H9 (cell line): ENCODE results near the gene NFKBIZ. TPM values are rescaled to one million over a fixed set of nuclear protein-coding genes. Genes with fewer than 3 reads are reported as not detected.

Source experiments
- DNase-seq: peaks from one replicate; pipeline ENCODE4 v3.0.0-alpha.2; 2017
- H2AFZ ChIP-seq: one replicate; pipeline ENCODE4 v1.6.1; 2013; ENCODE audit warnings: mild to moderate bottlenecking, low read length, control low read depth, moderate library complexity
- H2AK5ac ChIP-seq: 2 replicates; pipeline ENCODE4 v1.6.1; 2013; ENCODE audit warnings: low read length, control low read depth, mixed read lengths; ENCODE audit not compliant: insufficient read length
- H2BK120ac ChIP-seq: one replicate; pipeline ENCODE4 v1.6.1; 2013; ENCODE audit warnings: low read depth, mild to moderate bottlenecking, low read length, control low read depth, inconsistent platforms; ENCODE audit not compliant: poor library complexity, severe bottlenecking
- H2BK12ac ChIP-seq: 2 replicates; pipeline ENCODE4 v1.6.1; 2013; ENCODE audit warnings: low read length, control low read depth, mixed read lengths, low read depth; ENCODE audit not compliant: insufficient read length
- H2BK15ac ChIP-seq: 2 replicates; pipeline ENCODE4 v1.6.1; 2013; ENCODE audit warnings: low read depth, low read length, control low read depth
- H2BK20ac ChIP-seq: one replicate; pipeline ENCODE4 v1.6.1; 2013; ENCODE audit warnings: low read depth, mild to moderate bottlenecking, low read length, control low read depth, inconsistent platforms; ENCODE audit not compliant: poor library complexity, severe bottlenecking
- H2BK5ac ChIP-seq: 2 replicates; pipeline ENCODE4 v1.6.1; 2013; ENCODE audit warnings: low read length, control low read depth, mixed read lengths; ENCODE audit not compliant: insufficient read length
- H3K14ac ChIP-seq: 2 replicates; pipeline ENCODE4 v1.6.1; 2013; ENCODE audit warnings: low read length, control low read depth; ENCODE audit not compliant: insufficient read depth
- H3K18ac ChIP-seq: 2 replicates; pipeline ENCODE4 v1.6.1; 2013; ENCODE audit warnings: low read depth, mild to moderate bottlenecking, mixed read lengths, low read length, control low read depth; ENCODE audit not compliant: insufficient read length
- H3K23ac ChIP-seq: 2 replicates; pipeline ENCODE4 v1.6.1; 2013; ENCODE audit warnings: low read length, control low read depth, mixed read lengths, low read depth; ENCODE audit not compliant: insufficient read length
- H3K23me2 ChIP-seq: 2 replicates; pipeline ENCODE4 v1.6.1; 2013; ENCODE audit warnings: low read depth, mild to moderate bottlenecking, mixed read lengths, low read length, control low read depth; ENCODE audit not compliant: insufficient read length, poor library complexity, severe bottlenecking
- H3K27ac ChIP-seq: 2 replicates; pipeline ENCODE4 v1.5.1; 2013; ENCODE audit warnings: low read length, control low read depth, mixed read lengths, low read depth; ENCODE audit not compliant: insufficient read length
- H3K27me3 ChIP-seq: 2 replicates; pipeline ENCODE4 v1.6.1; 2013; ENCODE audit warnings: low read length, control low read depth, inconsistent platforms; ENCODE audit not compliant: insufficient read depth
- H3K4ac ChIP-seq: 2 replicates; pipeline ENCODE4 v1.6.1; 2013; ENCODE audit warnings: low read depth, mild to moderate bottlenecking, control low read depth, inconsistent platforms, low read length, moderate library complexity
- H3K4me1 ChIP-seq: 2 replicates; pipeline ENCODE4 v1.6.1; 2013; ENCODE audit warnings: low read length, control low read depth, inconsistent platforms; ENCODE audit not compliant: insufficient read depth
- H3K4me2 ChIP-seq: 2 replicates; pipeline ENCODE4 v1.6.1; 2013; ENCODE audit warnings: low read length, control low read depth, mixed read lengths; ENCODE audit not compliant: insufficient read length, insufficient read depth
- H3K56ac ChIP-seq: 2 replicates; pipeline ENCODE4 v1.6.1; 2013; ENCODE audit warnings: low read depth, mild to moderate bottlenecking, mixed read lengths, low read length, control low read depth; ENCODE audit not compliant: insufficient read length
- H3K79me1 ChIP-seq: 2 replicates; pipeline ENCODE4 v1.6.1; 2013; ENCODE audit warnings: low read depth, mild to moderate bottlenecking, moderate library complexity, low read length, control low read depth, inconsistent platforms; ENCODE audit not compliant: insufficient read depth, poor library complexity, severe bottlenecking
- H3K79me2 ChIP-seq: 2 replicates; pipeline ENCODE4 v1.6.1; 2013; ENCODE audit warnings: low read length, control low read depth, inconsistent platforms; ENCODE audit not compliant: insufficient read depth
- H3K9ac ChIP-seq: 2 replicates; pipeline ENCODE4 v1.6.1; 2013; ENCODE audit warnings: low read length, control low read depth, mixed read lengths; ENCODE audit not compliant: insufficient read length; ENCODE audit errors: extremely low read depth
- H3K9me3 ChIP-seq: one replicate; pipeline ENCODE4 v1.6.1; 2013; ENCODE audit warnings: low read depth, low read length, inconsistent platforms; ENCODE audit not compliant: control insufficient read depth
- H3T11ph ChIP-seq: one replicate; pipeline ENCODE4 v1.6.1; 2013; ENCODE audit warnings: mild to moderate bottlenecking, low read length, control low read depth, inconsistent platforms
- H4K20me1 ChIP-seq: one replicate; pipeline ENCODE4 v1.6.1; 2013; ENCODE audit not compliant: control insufficient read depth, insufficient read length, insufficient read depth
- H4K5ac ChIP-seq: 2 replicates; pipeline ENCODE4 v1.6.1; 2013; ENCODE audit warnings: low read depth, mild to moderate bottlenecking, mixed read lengths, low read length, control low read depth; ENCODE audit not compliant: insufficient read length
- H4K8ac ChIP-seq: replicated peaks from 2 replicates; pipeline ENCODE4 v1.6.1; 2013; ENCODE audit warnings: low read length, control low read depth, mixed read lengths, low read depth; ENCODE audit not compliant: insufficient read length
- H4K91ac ChIP-seq: 2 replicates; pipeline ENCODE4 v1.6.1; 2013; ENCODE audit warnings: low read depth, mild to moderate bottlenecking, moderate library complexity, mixed read lengths, low read length, control low read depth; ENCODE audit not compliant: insufficient read length
- H3K27ac Mint-ChIP-seq, 3 experiments: 2 replicates in 2 of 3; 3 replicates in 1 of 3; pipeline ENCODE4 v1.8.0; 2020 to 2021; ENCODE audit warnings: mixed read lengths in 3 of 3, mild to moderate bottlenecking in 1 of 3, moderate library complexity in 1 of 3
- H3K27me3 Mint-ChIP-seq: 2 replicates; pipeline ENCODE4 v1.8.0; 2021; ENCODE audit warnings: low read depth, mild to moderate bottlenecking, moderate library complexity, mixed read lengths
- H3K36me3 Mint-ChIP-seq, 3 experiments: 2 replicates in 2 of 3; 3 replicates in 1 of 3; pipeline ENCODE4 v1.8.0; 2020 to 2021; ENCODE audit warnings: low read depth in 3 of 3, mixed read lengths in 3 of 3; ENCODE audit not compliant: insufficient read depth in 1 of 3
- H3K4me1 Mint-ChIP-seq, 2 experiments: 2 replicates each; pipeline ENCODE4 v1.8.0; 2020; ENCODE audit warnings: mixed read lengths in 2 of 2
- H3K4me3 Mint-ChIP-seq, 2 experiments: 2 replicates in 1 of 2; 3 replicates in 1 of 2; pipeline ENCODE4 v1.8.0; 2020 to 2021; ENCODE audit warnings: mild to moderate bottlenecking in 2 of 2, mixed read lengths in 2 of 2, moderate library complexity in 1 of 2
- H3K9me3 Mint-ChIP-seq, 2 experiments: 2 replicates in 1 of 2; 3 replicates in 1 of 2; pipeline ENCODE4 v1.8.0; 2020; ENCODE audit warnings: mild to moderate bottlenecking in 2 of 2, mixed read lengths in 2 of 2, moderate library complexity in 1 of 2
- WGBS: extraction: QIAGEN DNeasy Blood & Tissue Kit; methylation state at CpG from one replicate; pipeline ENCODE4 v1.1.7; 2013; ENCODE audit warnings: missing lambda C conversion rate, low lambda C conversion rate, mixed read lengths; ENCODE audit not compliant: insufficient read length; ENCODE audit errors: extremely low coverage; 5-methylcytosine and 5-hydroxymethylcytosine counted together
- total RNA-seq: library from RNA; stranded (reverse); gene quantifications from 2 replicates; pipeline ENCODE4 v1.2.1, GENCODE V29; 2021
- TF ChIP-seq, protein P1 (sequence below): fragments of 200-600 bp; sonication (generic); conservative IDR thresholded peaks from 3 replicates; pipeline ENCODE4 v1.8.0; 2021; ENCODE audit warnings: antibody characterized with exemption, mild to moderate bottlenecking

NFKBIZ gene
- total RNA-seq, 1 experiment from 2014 or later = 11.1 TPM

DNA sequence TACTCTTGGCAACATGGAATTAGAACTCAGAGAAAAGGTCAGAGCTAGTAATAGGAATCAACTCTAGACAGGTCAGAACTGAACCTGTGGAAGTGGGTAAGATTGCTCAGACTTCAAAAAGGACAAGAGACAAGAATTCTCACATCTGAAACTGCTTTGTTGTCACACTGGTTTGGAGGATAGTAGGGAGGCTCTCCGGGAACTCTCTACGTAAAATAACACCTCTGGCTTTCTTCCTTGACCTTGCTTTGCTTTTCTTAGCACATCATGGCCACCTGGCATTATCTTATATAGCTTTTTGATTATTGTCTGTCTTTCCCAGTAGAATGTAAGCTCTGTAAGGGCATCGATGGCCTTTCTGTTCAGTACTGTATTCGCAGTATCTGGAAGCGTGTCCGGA lies 13.2 kb upstream of the NFKBIZ start:
- TF ChIP-seq, protein P1, sequence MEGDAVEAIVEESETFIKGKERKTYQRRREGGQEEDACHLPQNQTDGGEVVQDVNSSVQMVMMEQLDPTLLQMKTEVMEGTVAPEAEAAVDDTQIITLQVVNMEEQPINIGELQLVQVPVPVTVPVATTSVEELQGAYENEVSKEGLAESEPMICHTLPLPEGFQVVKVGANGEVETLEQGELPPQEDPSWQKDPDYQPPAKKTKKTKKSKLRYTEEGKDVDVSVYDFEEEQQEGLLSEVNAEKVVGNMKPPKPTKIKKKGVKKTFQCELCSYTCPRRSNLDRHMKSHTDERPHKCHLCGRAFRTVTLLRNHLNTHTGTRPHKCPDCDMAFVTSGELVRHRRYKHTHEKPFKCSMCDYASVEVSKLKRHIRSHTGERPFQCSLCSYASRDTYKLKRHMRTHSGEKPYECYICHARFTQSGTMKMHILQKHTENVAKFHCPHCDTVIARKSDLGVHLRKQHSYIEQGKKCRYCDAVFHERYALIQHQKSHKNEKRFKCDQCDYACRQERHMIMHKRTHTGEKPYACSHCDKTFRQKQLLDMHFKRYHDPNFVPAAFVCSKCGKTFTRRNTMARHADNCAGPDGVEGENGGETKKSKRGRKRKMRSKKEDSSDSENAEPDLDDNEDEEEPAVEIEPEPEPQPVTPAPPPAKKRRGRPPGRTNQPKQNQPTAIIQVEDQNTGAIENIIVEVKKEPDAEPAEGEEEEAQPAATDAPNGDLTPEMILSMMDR = no peak
- H2BK120ac ChIP-seq = no peak overlapping the region
- no CpG with 5 or more reads among the region's 6 CpGs for WGBS

More for the DNA sequence above, 13.2 kb upstream of the NFKBIZ start:
- Histone ChIP-seq H3K79me2 (no peaks in the 10 kb centered on the region), H2BK15ac (no peak overlapping the region), H3K4ac (no peak overlapping the region), H3K14ac (no peak overlapping the region), H3K9me3 (no peaks in the 10 kb centered on the region), H3K27me3 (no peaks in the 10 kb centered on the region), H3K23me2 (no peaks in the 10 kb centered on the region), H3K23ac (no peak overlapping the region), H4K91ac (no peak overlapping the region), H2AFZ (no peak overlapping the region), H2BK20ac (no peak overlapping the region), H3K18ac (no peak overlapping the region), H3K56ac (no peak overlapping the region), H2BK5ac (no peak overlapping the region), H3K4me1 (no peaks in the 10 kb centered on the region), H3K4me2 (no peak overlapping the region), H3K79me1 (no peaks in the 10 kb centered on the region), H4K20me1 (no peaks in the 10 kb centered on the region), H2BK12ac (no peak overlapping the region), H2AK5ac (no peak overlapping the region), H4K5ac (no peak overlapping the region), H4K8ac (no peak overlapping the region), H3K27ac (no peak overlapping the region), H3T11ph (no peak overlapping the region), H3K9ac (no peak overlapping the region)
- peaks cover 16 to 20% of the 10 kb centered on the region in 2 experiments; a peak in 3 of 4 replicates for H3K4me1 Mint-ChIP-seq
- no peaks in the 10 kb centered on the region for H3K9me3 Mint-ChIP-seq
- H3K4me3 Mint-ChIP-seq = no peak overlapping the region
- H3K27me3 Mint-ChIP-seq = no peaks in the 10 kb centered on the region
- H3K27ac Mint-ChIP-seq = no peak overlapping the region
- H3K36me3 Mint-ChIP-seq = peaks cover 0 to 1% (median 0%) of the 10 kb centered on the region in 3 experiments; a peak in 1 of 7 replicates
- DNase-seq = no peak
